ENCODE measurements around the gene MST1. TPM values are rescaled to one million over a fixed set of nuclear protein-coding genes. Genes with fewer than 3 reads are reported as not detected.

Gene MST1
- polyA plus RNA-seq, 1 donor from 2014 or later, result 1.3 TPM

GRCh38 chr3:49681543-49681942 is 7.7 kb downstream of the MST1 start:
- Mint-ChIP-seq H3K27ac (no peak overlapping the region), H3K27me3 (peaks cover 3% of the 10 kb centered on the region), H3K4me3 (no peak overlapping the region), H3K9me3 (no peaks in the 10 kb centered on the region), H3K36me3 (no peaks in the 10 kb centered on the region), H3K4me1 (peaks cover 0 to 2% (median 1%) of the 10 kb centered on the region in 3 donors)

- H3K4me3 Mint-ChIP-seq, result no peak overlapping the region
- no peak overlapping the region for H3K27ac Mint-ChIP-seq
- no peaks in the 10 kb centered on the region for H3K36me3 Mint-ChIP-seq
- peaks cover 3% of the 10 kb centered on the region for H3K27me3 Mint-ChIP-seq
- H3K9me3 Mint-ChIP-seq, result no peaks in the 10 kb centered on the region
- peaks cover 0 to 2% (median under 1%) of the 10 kb centered on the region in 3 donors for H3K4me1 Mint-ChIP-seq
Measured at GRCh38 chr3:49681232-49681522, 8.1 kb downstream of the MST1 start.

- peaks cover 2% of the 10 kb centered on the region for H3K36me3 Mint-ChIP-seq
- peaks cover 0 to 4% (median 2%) of the 10 kb centered on the region in 3 donors for H3K4me1 Mint-ChIP-seq
- H3K27ac Mint-ChIP-seq, result no peak overlapping the region
- H3K4me3 Mint-ChIP-seq, result no peak overlapping the region
- peaks cover 3% of the 10 kb centered on the region for H3K27me3 Mint-ChIP-seq
- H3K9me3 Mint-ChIP-seq, result no peaks in the 10 kb centered on the region
Measured at GRCh38 chr3:49680493-49681231, 8.6 kb downstream of the MST1 start.

GRCh38 chr3:49675912-49676311 is 13.4 kb downstream of the MST1 start:
- Mint-ChIP-seq H3K4me1 (peaks cover 13 to 19% (median 17%) of the 10 kb centered on the region in 3 donors), H3K9me3 (peaks cover 0 to 1% (median 0%) of the 10 kb centered on the region in 3 donors), H3K27me3 (no peaks in the 10 kb centered on the region), H3K36me3 (peaks cover 3% of the 10 kb centered on the region), H3K27ac (peak overlapping the region in 2 of 3 donors; percentile 43 to 93), H3K4me3 (peak overlapping the region in 1 of 4 donors; percentile 93)

GRCh38 chr3:49674497-49674983 is 14.7 kb downstream of the MST1 start:
- H3K27me3 Mint-ChIP-seq, result no peaks in the 10 kb centered on the region
- H3K27ac Mint-ChIP-seq, result peak overlapping the region in 2 of 3 donors; percentile 19 to 93
- peak overlapping the region; percentile 93 to 97 (median 94) for H3K4me3 Mint-ChIP-seq
- H3K9me3 Mint-ChIP-seq, result peaks cover 0 to 1% (median 0%) of the 10 kb centered on the region in 3 donors
- peaks cover 13 to 19% (median 17%) of the 10 kb centered on the region in 3 donors for H3K4me1 Mint-ChIP-seq
- peaks cover 3% of the 10 kb centered on the region for H3K36me3 Mint-ChIP-seq

- Mint-ChIP-seq H3K27ac (peak within 1 kb of the TSS; percentile 93 to 98 (median 96)), H3K4me1 (peaks cover 13 to 19% (median 17%) of the 10 kb centered on the region in 3 donors), H3K4me3 (peak within 1 kb of the TSS; percentile 93 to 97 (median 94)), H3K36me3 (peaks cover 3% of the 10 kb centered on the region), H3K9me3 (peaks cover 0 to 1% (median 0%) of the 10 kb centered on the region in 3 donors), H3K27me3 (no peaks in the 10 kb centered on the region)
Measured at GRCh38 chr3:49673715-49674496, 15.4 kb downstream of the MST1 start, which contains the start of gene APEH. APEH (plus strand) TSS chr3:49674351; CDS start chr3:49674402, 51 bp downstream.

- H3K36me3 Mint-ChIP-seq, result peaks cover 3% of the 10 kb centered on the region
- H3K27ac Mint-ChIP-seq, result peak overlapping the region; percentile 93 to 98 (median 96)
- no peaks in the 10 kb centered on the region for H3K27me3 Mint-ChIP-seq
- peak overlapping the region; percentile 93 to 97 (median 94) for H3K4me3 Mint-ChIP-seq
- peaks cover 13 to 19% (median 16%) of the 10 kb centered on the region in 3 donors for H3K4me1 Mint-ChIP-seq
- peaks cover 0 to 1% (median 0%) of the 10 kb centered on the region in 3 donors for H3K9me3 Mint-ChIP-seq
Measured at GRCh38 chr3:49673121-49673714, 16.1 kb downstream of the MST1 start.

- Mint-ChIP-seq H3K9me3 (peaks cover 0 to 1% (median 0%) of the 10 kb centered on the region in 3 donors), H3K4me3 (peak overlapping the region in 3 of 4 donors; percentile 65 to 77 (median 66)), H3K4me1 (peaks cover 13 to 19% (median 15%) of the 10 kb centered on the region in 3 donors), H3K27ac (peak overlapping the region in 2 of 3 donors; percentile 59 to 90), H3K27me3 (no peaks in the 10 kb centered on the region), H3K36me3 (peaks cover 3% of the 10 kb centered on the region)
Measured at GRCh38 chr3:49671291-49672288, 17.7 kb downstream of the MST1 start.

- Mint-ChIP-seq H3K27ac (peak overlapping the region in 1 of 3 donors; percentile 90), H3K4me1 (peaks cover 13 to 17% (median 15%) of the 10 kb centered on the region in 3 donors), H3K4me3 (no peak overlapping the region), H3K9me3 (peaks cover 0 to 1% (median 0%) of the 10 kb centered on the region in 3 donors), H3K27me3 (no peaks in the 10 kb centered on the region), H3K36me3 (peaks cover 3% of the 10 kb centered on the region)
Measured at GRCh38 chr3:49670940-49671290, 18.4 kb downstream of the MST1 start.

GRCh38 chr3:49669352-49669751 is 19.9 kb downstream of the MST1 start:
- no peak overlapping the region for H3K27ac Mint-ChIP-seq
- no peaks in the 10 kb centered on the region for H3K36me3 Mint-ChIP-seq
- no peak overlapping the region for H3K4me3 Mint-ChIP-seq
- H3K9me3 Mint-ChIP-seq, result peaks cover 0 to 1% (median 0%) of the 10 kb centered on the region in 3 donors
- H3K27me3 Mint-ChIP-seq, result no peaks in the 10 kb centered on the region
- peaks cover 7 to 13% (median 10%) of the 10 kb centered on the region in 3 donors for H3K4me1 Mint-ChIP-seq

- Mint-ChIP-seq H3K9me3 (peaks cover 0 to 1% (median 0%) of the 10 kb centered on the region in 3 donors), H3K4me3 (no peak overlapping the region), H3K27ac (no peak overlapping the region), H3K36me3 (peaks cover 2% of the 10 kb centered on the region), H3K27me3 (no peaks in the 10 kb centered on the region), H3K4me1 (peaks cover 7 to 11% (median 9%) of the 10 kb centered on the region in 3 donors)
Measured at GRCh38 chr3:49668861-49669260, 20.4 kb downstream of the MST1 start.

GRCh38 chr3:49668414-49668797 is 20.9 kb downstream of the MST1 start:
- Mint-ChIP-seq H3K4me3 (no peak overlapping the region), H3K4me1 (peaks cover 4 to 8% (median 5%) of the 10 kb centered on the region in 3 donors), H3K27ac (no peak overlapping the region), H3K27me3 (no peaks in the 10 kb centered on the region), H3K9me3 (peaks cover 0 to 1% (median 0%) of the 10 kb centered on the region in 3 donors), H3K36me3 (peaks cover 2% of the 10 kb centered on the region)

GRCh38 chr3:49667701-49668413 is 21.4 kb downstream of the MST1 start:
- Mint-ChIP-seq H3K27ac (no peak overlapping the region), H3K9me3 (peaks cover 0 to 1% (median 0%) of the 10 kb centered on the region in 3 donors), H3K36me3 (peaks cover 2% of the 10 kb centered on the region), H3K4me1 (peaks cover 4 to 8% (median 5%) of the 10 kb centered on the region in 3 donors), H3K4me3 (no peak overlapping the region), H3K27me3 (no peaks in the 10 kb centered on the region)
